ENCODE results near the gene SMG1. TPM values are rescaled to one million over a fixed set of nuclear protein-coding genes. Genes with fewer than 3 reads are reported as not detected.

The SMG1 gene
- total and polyA plus RNA-seq, 2 of the 13 experiments (the other 11 are each of a cell fraction or from before 2014, with no cell fraction given), result 48.7 to 53.7 TPM

DNA sequence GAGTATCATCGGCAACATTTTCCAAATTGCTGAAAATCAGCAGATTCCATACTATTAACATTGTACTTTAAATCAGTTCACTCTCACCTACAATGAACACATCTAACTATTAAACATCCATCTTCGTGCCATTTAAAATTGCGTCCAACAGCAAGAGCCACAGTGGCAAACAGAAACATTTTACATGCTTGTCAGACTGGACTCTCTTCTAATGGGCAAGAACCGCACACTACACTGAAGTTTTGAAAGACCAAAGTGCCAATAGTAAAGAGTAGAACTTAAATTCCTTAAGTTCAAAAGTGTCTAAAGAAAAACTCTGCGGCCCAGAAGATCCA is 136.7 kb downstream of the SMG1 start (continued):
- TF ChIP-seq, protein P1, sequence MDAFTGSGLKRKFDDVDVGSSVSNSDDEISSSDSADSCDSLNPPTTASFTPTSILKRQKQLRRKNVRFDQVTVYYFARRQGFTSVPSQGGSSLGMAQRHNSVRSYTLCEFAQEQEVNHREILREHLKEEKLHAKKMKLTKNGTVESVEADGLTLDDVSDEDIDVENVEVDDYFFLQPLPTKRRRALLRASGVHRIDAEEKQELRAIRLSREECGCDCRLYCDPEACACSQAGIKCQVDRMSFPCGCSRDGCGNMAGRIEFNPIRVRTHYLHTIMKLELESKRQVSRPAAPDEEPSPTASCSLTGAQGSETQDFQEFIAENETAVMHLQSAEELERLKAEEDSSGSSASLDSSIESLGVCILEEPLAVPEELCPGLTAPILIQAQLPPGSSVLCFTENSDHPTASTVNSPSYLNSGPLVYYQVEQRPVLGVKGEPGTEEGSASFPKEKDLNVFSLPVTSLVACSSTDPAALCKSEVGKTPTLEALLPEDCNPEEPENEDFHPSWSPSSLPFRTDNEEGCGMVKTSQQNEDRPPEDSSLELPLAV (CRISPR knock-in tag; conservative IDR thresholded peaks at IDR 0.05; ENCODE audit: low read depth), result no peak
- no peak for TF ChIP-seq ARNT2 (CRISPR knock-in tag; IDR thresholded peaks at IDR 0.05; ENCODE audit: low read depth)
- TF ChIP-seq SIN3B (IDR thresholded peaks at IDR 0.05; ENCODE audit: low read length), result 0 out of 2 replicates have a peak, but pooled peaks have one; percentile 43
- TF ChIP-seq KMT2A (CRISPR knock-in tag; IDR thresholded peaks at IDR 0.05), result no peak
- no peak for TF ChIP-seq MYC (CRISPR knock-in tag; IDR thresholded peaks at IDR 0.05; ENCODE audit: borderline replicate concordance)
- no peak for TF ChIP-seq TCF7L2 (IDR thresholded peaks at IDR 0.05; ENCODE audit: low read depth, low read length)
- TF ChIP-seq ARHGAP35 (CRISPR knock-in tag; IDR thresholded peaks at IDR 0.05; ENCODE audit: borderline replicate concordance), result no peak
- peak; percentile 18; the same call in 1 of the 2 replicates for TF ChIP-seq ZNF878 (CRISPR knock-in tag; IDR thresholded peaks at IDR 0.05)
- TF ChIP-seq PCBP1 (IDR thresholded peaks at IDR 0.05; ENCODE audit: borderline replicate concordance, low read depth, low read length), result no peak
- no peak for TF ChIP-seq NCOR1 (IDR thresholded peaks at IDR 0.05; ENCODE audit: borderline replicate concordance, low read length)
- TF ChIP-seq HNRNPH1 (optimal IDR thresholded peaks at IDR 0.05; ENCODE audit: low read depth, low read length), result no peak
- no peak for TF ChIP-seq ZFP62 (CRISPR knock-in tag; IDR thresholded peaks at IDR 0.05)
- no peak for TF ChIP-seq KLF15 (CRISPR knock-in tag; IDR thresholded peaks at IDR 0.05; ENCODE audit: borderline replicate concordance)
- no peak for TF ChIP-seq HES4 (CRISPR knock-in tag; IDR thresholded peaks at IDR 0.05; ENCODE audit: borderline replicate concordance)
- TF ChIP-seq CAMTA2 (CRISPR knock-in tag; IDR thresholded peaks at IDR 0.05; ENCODE audit: borderline replicate concordance), result no peak
- TF ChIP-seq GATAD1 (CRISPR knock-in tag; IDR thresholded peaks at IDR 0.05), result no peak
- no peak for TF ChIP-seq FIP1L1 (IDR thresholded peaks at IDR 0.05; ENCODE audit: borderline replicate concordance, insufficient read depth, low read depth, low read length)
- TF ChIP-seq, protein P2, sequence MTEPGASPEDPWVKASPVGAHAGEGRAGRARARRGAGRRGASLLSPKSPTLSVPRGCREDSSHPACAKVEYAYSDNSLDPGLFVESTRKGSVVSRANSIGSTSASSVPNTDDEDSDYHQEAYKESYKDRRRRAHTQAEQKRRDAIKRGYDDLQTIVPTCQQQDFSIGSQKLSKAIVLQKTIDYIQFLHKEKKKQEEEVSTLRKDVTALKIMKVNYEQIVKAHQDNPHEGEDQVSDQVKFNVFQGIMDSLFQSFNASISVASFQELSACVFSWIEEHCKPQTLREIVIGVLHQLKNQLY (CRISPR knock-in tag; IDR thresholded peaks at IDR 0.05), result no peak
- TF ChIP-seq SMC3 (IDR thresholded peaks at IDR 0.05; ENCODE audit: low read length), result no peak
- TF ChIP-seq, protein P3, sequence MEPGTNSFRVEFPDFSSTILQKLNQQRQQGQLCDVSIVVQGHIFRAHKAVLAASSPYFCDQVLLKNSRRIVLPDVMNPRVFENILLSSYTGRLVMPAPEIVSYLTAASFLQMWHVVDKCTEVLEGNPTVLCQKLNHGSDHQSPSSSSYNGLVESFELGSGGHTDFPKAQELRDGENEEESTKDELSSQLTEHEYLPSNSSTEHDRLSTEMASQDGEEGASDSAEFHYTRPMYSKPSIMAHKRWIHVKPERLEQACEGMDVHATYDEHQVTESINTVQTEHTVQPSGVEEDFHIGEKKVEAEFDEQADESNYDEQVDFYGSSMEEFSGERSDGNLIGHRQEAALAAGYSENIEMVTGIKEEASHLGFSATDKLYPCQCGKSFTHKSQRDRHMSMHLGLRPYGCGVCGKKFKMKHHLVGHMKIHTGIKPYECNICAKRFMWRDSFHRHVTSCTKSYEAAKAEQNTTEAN (CRISPR knock-in tag; conservative IDR thresholded peaks at IDR 0.05), result no peak
- TF ChIP-seq ZFP36 (IDR thresholded peaks at IDR 0.05; ENCODE audit: borderline replicate concordance, low read depth, low read length, partially characterized antibody), result no peak
- TF ChIP-seq ZNF629 (CRISPR knock-in tag; conservative IDR thresholded peaks at IDR 0.05), result no peak
- TF ChIP-seq, protein P4, sequence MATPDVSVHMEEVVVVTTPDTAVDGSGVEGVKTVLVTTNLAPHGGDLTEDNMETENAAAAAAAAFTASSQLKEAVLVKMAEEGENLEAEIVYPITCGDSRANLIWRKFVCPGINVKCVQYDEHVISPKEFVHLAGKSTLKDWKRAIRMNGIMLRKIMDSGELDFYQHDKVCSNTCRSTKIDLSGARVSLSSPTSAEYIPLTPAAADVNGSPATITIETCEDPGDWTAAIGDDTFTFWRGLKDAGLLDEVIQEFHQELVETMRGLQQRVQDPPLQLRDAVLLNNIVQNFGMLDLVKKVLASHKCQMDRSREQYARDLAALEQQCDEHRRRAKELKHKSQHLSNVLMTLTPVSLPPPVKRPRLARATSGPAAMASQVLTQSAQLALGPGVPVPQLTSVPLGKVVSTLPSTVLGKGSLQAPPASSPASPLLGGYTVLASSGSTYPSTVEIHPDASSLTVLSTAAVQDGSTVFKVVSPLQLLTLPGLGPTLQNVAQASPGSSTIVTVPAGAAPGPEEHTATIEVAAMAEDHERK (CRISPR knock-in tag; IDR thresholded peaks at IDR 0.05; ENCODE audit: low read depth), result no peak
- TF ChIP-seq, protein P5, sequence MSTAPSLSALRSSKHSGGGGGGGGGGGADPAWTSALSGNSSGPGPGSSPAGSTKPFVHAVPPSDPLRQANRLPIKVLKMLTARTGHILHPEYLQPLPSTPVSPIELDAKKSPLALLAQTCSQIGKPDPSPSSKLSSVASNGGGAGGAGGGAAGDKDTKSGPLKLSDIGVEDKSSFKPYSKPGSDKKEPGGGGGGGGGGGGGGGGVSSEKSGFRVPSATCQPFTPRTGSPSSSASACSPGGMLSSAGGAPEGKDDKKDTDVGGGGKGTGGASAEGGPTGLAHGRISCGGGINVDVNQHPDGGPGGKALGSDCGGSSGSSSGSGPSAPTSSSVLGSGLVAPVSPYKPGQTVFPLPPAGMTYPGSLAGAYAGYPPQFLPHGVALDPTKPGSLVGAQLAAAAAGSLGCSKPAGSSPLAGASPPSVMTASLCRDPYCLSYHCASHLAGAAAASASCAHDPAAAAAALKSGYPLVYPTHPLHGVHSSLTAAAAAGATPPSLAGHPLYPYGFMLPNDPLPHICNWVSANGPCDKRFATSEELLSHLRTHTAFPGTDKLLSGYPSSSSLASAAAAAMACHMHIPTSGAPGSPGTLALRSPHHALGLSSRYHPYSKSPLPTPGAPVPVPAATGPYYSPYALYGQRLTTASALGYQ (CRISPR knock-in tag; IDR thresholded peaks at IDR 0.05), result no peak
- TF ChIP-seq NFIC (IDR thresholded peaks at IDR 0.05; ENCODE audit: low read length), result 0 out of 2 replicates have a peak, but pooled peaks have one; percentile 12
- no peak for TF ChIP-seq ZKSCAN8 (CRISPR knock-in tag; IDR thresholded peaks at IDR 0.05; ENCODE audit: borderline replicate concordance)
